ENCODE data around the gene XXYLT1. TPM values are rescaled to one million over a fixed set of nuclear protein-coding genes. Genes with fewer than 3 reads are reported as not detected.

The XXYLT1 gene
- total and polyA plus RNA-seq, 9 of the 15 experiments (the other 6 are each of a cell fraction or from before 2014, with no cell fraction given): 1.9 to 18.9 (median 15.0) TPM

GRCh38 chr3:195170496-195170895 lies 100.5 kb downstream of the XXYLT1 start (continued):
- TF ChIP-seq HNRNPK (IDR thresholded peaks at IDR 0.05; ENCODE audit: low read depth, low read length, poor library complexity, severe bottlenecking) (no peak), XRCC4 (IDR thresholded peaks at IDR 0.05; ENCODE audit: extremely low read depth, insufficient read depth, insufficient read length) (no peak), CBFA2T2 (conservative IDR thresholded peaks at IDR 0.05) (no peak), ZFPM2 (CRISPR knock-in tag; IDR thresholded peaks at IDR 0.05) (no peak), PYGO2 (tag; IDR thresholded peaks at IDR 0.05) (no peak), ZNF707 (CRISPR knock-in tag; conservative IDR thresholded peaks at IDR 0.05) (no peak), NFE2 (IDR thresholded peaks at IDR 0.05; ENCODE audit: low read depth) (no peak), ZNF232 (CRISPR knock-in tag; IDR thresholded peaks at IDR 0.05) (no peak), MAFG (tag; conservative IDR thresholded peaks at IDR 0.05) (no peak)
- TF ChIP-seq, protein P1, sequence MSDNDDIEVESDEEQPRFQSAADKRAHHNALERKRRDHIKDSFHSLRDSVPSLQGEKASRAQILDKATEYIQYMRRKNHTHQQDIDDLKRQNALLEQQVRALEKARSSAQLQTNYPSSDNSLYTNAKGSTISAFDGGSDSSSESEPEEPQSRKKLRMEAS (CRISPR knock-in tag; IDR thresholded peaks at IDR 0.05): no peak

DNA sequence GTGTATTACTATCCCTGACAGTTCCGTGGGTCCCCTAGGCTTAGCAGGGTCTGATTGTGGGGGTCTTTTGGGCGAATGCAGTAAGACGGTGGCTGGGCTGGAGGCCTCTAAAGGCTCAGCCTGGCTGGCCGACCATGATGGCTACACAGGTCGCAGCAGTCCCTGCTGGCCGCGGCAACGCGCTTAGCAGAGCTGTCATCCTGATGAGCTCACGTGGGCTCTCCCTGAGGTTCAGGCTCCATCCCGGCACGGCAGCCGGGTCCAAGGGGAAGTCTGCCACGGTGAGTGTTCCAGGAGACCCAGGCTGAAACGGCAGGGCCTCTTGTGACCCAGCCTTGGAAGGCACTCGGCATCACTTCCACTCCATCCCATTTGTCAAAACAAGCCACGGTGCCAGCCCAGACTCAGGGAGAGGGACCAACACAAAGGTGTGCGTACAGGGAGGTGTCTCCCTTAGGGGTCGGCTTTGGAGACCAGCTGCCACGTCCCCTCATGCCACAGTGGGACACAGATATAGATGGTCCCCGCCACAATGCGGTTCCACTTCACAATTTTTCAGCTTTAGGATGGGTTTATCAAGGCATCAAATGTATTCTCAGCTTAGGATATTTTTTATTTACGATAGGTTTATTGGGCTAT lies 101.8 kb downstream of the XXYLT1 start:
- H3K79me2 ChIP-seq (ENCODE audit: control insufficient read depth, insufficient read depth, low read length): peaks cover 15% of the 10 kb centered on the region; the same call in 2 of the 3 replicates
- no peaks in the 10 kb centered on the region for H3K9me1 ChIP-seq (ENCODE audit: control insufficient read depth, insufficient read depth, low read length)
- peaks cover 22 to 32% of the 10 kb centered on the region in 2 experiments for H3K4me1 ChIP-seq (replicated peaks in 1 of 2; ENCODE audit: control insufficient read depth in 2 of 2, insufficient read depth in 2 of 2, low read length in 2 of 2)
- DNase-seq (ENCODE audit: extremely low read depth in 1 of 4, low spot score in 3 of 4) (no peak), ATAC-seq (no peak), FAIRE-seq (no peak)
- no peaks in the 10 kb centered on the region for H3K9me3 ChIP-seq (replicated peaks; ENCODE audit: control insufficient read depth, insufficient read depth, low read depth, low read length)
- intact Hi-C loops (cut with micrococcal nuclease) (no loop called here), in situ Hi-C loops (cut with MboI) (no loop called here)
- CTCF ChIA-PET (ENCODE audit: low intra/inter-chr PET ratio): no interaction called here
- POLR2A ChIA-PET: interaction anchor here (0.9 to 1.4 kb wide), 2 partner anchors 40 to 58 kb away, joined by 3 read pairs; no protein-coding TSS in a partner anchor
- 92% methylated on average over 22 of the region's 23 CpGs for WGBS (ENCODE audit: insufficient coverage, low coverage, missing lambda C conversion rate)
- H3K27ac ChIP-seq (ENCODE audit: extremely low read depth, low read depth, low read length): no peak overlapping the region
- H3K4me2 ChIP-seq (ENCODE audit: insufficient read depth, low read length): no peak overlapping the region
- peak overlapping the region in 1 of 2 experiments; percentile 72; a peak in 2 of 4 replicates for H3K9ac ChIP-seq (ENCODE audit: insufficient read depth in 1 of 2, low read depth in 2 of 2, low read length in 2 of 2)
- H3K4me3 ChIP-seq: no peak overlapping the region
- no peaks in the 10 kb centered on the region for H3K36me3 ChIP-seq (ENCODE audit: control insufficient read depth, insufficient read depth, low read length)
- H2AFZ ChIP-seq (ENCODE audit: low read depth, low read length): no peak overlapping the region
- H4K20me1 ChIP-seq (replicated peaks; ENCODE audit: control insufficient read depth, insufficient read depth, low read length): no peaks in the 10 kb centered on the region
- no TSS peak for BruUV-seq (replicated peaks)
- no peaks in the 10 kb centered on the region; a peak in 1 of 5 replicates for H3K27me3 ChIP-seq (ENCODE audit: control insufficient read depth in 2 of 2, insufficient read depth in 2 of 2, low read length in 2 of 2)
- no peak for TF ChIP-seq PKNOX1 (IDR thresholded peaks at IDR 0.05)
- TF ChIP-seq POLR2G (IDR thresholded peaks at IDR 0.05; ENCODE audit: low read depth, low read length): 0 out of 2 replicates have a peak, but pooled peaks have one; percentile 27
- no peak for TF ChIP-seq POLR2AphosphoS5 (IDR thresholded peaks at IDR 0.05; ENCODE audit: control insufficient read depth, insufficient read depth, low read depth, low read length)
- no peak for TF ChIP-seq BRF2 (IDR thresholded peaks at IDR 0.05; ENCODE audit: borderline replicate concordance, insufficient read depth, insufficient read length)
- TF ChIP-seq, protein P2, sequence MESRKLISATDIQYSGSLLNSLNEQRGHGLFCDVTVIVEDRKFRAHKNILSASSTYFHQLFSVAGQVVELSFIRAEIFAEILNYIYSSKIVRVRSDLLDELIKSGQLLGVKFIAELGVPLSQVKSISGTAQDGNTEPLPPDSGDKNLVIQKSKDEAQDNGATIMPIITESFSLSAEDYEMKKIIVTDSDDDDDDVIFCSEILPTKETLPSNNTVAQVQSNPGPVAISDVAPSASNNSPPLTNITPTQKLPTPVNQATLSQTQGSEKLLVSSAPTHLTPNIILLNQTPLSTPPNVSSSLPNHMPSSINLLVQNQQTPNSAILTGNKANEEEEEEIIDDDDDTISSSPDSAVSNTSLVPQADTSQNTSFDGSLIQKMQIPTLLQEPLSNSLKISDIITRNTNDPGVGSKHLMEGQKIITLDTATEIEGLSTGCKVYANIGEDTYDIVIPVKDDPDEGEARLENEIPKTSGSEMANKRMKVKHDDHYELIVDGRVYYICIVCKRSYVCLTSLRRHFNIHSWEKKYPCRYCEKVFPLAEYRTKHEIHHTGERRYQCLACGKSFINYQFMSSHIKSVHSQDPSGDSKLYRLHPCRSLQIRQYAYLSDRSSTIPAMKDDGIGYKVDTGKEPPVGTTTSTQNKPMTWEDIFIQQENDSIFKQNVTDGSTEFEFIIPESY (CRISPR knock-in tag; IDR thresholded peaks at IDR 0.05): peak; percentile 65; the same call in 1 of the 2 replicates
- TF ChIP-seq ETV1 (tag; conservative IDR thresholded peaks at IDR 0.05; ENCODE audit: low read depth): no peak
- TF ChIP-seq ARHGAP35 (IDR thresholded peaks at IDR 0.05; ENCODE audit: partially characterized antibody): no peak

Measured in K562 (cell line).